AG20443 (cell line): Measurements from ENCODE around the gene DNAH10.

Experiments
- DNase-seq: peaks from one replicate; pipeline ENCODE4 v3.0.0; 2012; ENCODE audit warnings: low spot score, mixed read lengths

DNAH10 gene

GRCh38 chr12:123971770-123972456 lies 209.8 kb downstream of the DNAH10 start:
- DNase-seq = peak; percentile 26

- DNase-seq = peak; percentile 100
Measured at GRCh38 chr12:123972457-123973401, 210.6 kb downstream of the DNAH10 start, which contains the start of the genes CCDC92 and ZNF664. Gene CCDC92 (minus strand): TSS chr12:123972831. CDS start chr12:123944305, 28,526 bp downstream. Gene ZNF664 (plus strand): TSS chr12:123973215. CDS start chr12:124012145, 38,930 bp downstream.

DNA sequence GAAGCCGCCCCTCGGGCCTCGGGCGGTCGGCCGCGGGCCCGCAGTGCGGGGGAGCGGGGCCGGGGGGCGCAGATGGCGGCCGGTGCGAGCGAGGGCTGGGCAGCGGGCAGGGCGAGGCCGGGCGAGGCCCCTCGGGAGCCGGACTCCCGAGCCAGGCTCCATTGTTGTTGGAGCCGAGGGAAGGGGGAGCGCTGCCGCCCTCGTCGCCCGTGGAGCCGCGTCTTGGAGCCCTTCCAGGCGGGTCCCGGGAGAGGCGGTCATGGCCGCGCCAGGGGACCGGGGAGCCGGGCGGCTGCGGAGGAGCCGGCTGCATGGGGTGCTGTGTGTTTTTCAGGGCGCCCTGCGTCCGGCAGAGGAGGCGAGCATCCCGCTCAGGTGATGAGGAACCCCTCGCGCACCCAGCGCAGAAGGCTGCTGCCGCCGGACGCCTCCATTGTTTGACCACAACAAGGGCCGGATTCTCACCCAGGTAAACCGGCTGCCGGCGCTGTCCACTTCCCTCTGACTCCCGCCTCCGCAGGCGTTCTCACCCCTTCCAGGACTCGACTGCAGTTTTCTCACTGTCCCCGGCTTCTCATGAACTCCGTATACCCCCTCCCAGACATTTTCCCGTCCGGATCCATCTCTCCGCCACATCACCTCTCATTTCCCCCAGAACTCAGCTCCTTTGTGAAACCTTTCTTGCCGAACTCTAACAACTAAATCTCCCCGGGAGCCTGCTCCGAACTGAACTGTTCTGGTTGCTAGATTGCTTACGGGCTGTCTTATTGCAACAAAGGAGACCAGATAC lies 211.6 kb downstream of the DNAH10 start:
- peak; percentile 38 for DNase-seq

GRCh38 chr12:123976227-123976826 lies 214.2 kb downstream of the DNAH10 start:
- DNase-seq = no peak

DNA sequence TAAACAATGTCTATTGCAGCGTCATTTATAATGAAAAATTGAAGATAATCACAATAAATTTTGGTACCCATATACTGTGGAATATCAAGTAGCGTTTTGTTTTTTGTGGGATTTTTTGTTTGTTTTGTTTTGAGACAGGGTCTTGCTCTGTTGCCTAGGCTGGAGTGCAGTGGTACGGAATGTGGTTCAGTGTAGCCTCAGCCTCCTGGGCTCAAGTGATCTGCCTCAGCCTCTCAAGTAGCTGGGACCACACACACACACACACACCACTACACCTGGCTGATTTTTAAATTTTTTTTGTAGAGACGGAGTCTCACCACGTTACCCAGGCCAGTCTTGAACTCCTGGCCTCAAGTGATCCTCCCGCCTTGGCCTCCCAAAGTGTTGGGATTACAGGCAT lies 217.5 kb downstream of the DNAH10 start:
- DNase-seq = no peak

DNA sequence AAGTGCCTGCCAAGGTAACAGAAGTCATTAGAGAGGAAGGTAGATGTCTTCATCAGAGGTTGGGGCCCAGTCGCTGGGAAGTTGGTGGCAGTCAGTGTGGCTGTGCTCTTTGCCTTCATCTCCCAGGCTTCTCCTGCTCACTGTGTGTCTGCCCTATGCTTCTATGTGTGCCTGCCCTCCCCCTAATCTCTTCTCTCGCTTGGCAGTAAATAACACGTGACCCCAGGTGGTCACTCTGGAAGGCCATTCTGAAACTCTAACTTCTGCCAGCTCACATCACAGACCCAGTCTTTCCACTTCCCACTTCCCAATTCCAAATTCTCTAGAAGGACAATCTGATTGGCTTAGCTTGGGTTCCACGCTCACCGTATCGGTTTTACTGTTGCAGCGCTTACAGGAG lies 220.2 kb downstream of the DNAH10 start:
- DNase-seq = no peak

- peak; percentile 65 for DNase-seq
Measured at GRCh38 chr12:123983822-123984485, 221.9 kb downstream of the DNAH10 start.

GRCh38 chr12:123984903-123985302 lies 222.8 kb downstream of the DNAH10 start:
- no peak for DNase-seq
